OCI-LY3 (cell line): Measurements from ENCODE around the gene TMEM106C.

Experiments used
- EZH2phosphoT487 ChIP-seq: fragments of 200-600 bp; shearing (Covaris generic); IDR thresholded peaks from 2 replicates; pipeline ENCODE4 v1.6.1; 2018; ENCODE audit warnings: antibody characterized with exemption, mixed run types, low read depth
- TF ChIP-seq, protein P1 (sequence below): fragments of 200-600, 300-600 bp; sonication (generic); IDR thresholded peaks from 2 replicates; pipeline ENCODE4 v1.5.1; 2014; ENCODE audit warnings: antibody characterized with exemption, low read length, low read depth

- TF ChIP-seq, protein P1, sequence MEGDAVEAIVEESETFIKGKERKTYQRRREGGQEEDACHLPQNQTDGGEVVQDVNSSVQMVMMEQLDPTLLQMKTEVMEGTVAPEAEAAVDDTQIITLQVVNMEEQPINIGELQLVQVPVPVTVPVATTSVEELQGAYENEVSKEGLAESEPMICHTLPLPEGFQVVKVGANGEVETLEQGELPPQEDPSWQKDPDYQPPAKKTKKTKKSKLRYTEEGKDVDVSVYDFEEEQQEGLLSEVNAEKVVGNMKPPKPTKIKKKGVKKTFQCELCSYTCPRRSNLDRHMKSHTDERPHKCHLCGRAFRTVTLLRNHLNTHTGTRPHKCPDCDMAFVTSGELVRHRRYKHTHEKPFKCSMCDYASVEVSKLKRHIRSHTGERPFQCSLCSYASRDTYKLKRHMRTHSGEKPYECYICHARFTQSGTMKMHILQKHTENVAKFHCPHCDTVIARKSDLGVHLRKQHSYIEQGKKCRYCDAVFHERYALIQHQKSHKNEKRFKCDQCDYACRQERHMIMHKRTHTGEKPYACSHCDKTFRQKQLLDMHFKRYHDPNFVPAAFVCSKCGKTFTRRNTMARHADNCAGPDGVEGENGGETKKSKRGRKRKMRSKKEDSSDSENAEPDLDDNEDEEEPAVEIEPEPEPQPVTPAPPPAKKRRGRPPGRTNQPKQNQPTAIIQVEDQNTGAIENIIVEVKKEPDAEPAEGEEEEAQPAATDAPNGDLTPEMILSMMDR = no peak
- TF ChIP-seq EZH2phosphoT487 = no peak
Measured at GRCh38 chr12:48007206-48007605, 43.8 kb downstream of the TMEM106C start.
